Measurements from ENCODE around the gene CD320.
"Not testable (repeated sequence)": the region's sequence is repeated elsewhere in the genome, so short reads cannot be mapped to it uniquely, and the experiment has no call there.

GRCh38 chr19:8276508-8276907, 31.6 kb downstream of the CD320 start:
- not testable (repeated sequence) for TF ChIP-seq CTCF, POLR2A (IDR thresholded peaks at IDR 0.05)

Data from lower leg skin (tissue), 3 donors.